ENCODE results near the gene C1QTNF1. TPM values are rescaled to one million over a fixed set of nuclear protein-coding genes. Genes with fewer than 3 reads are reported as not detected.

Gene C1QTNF1
- total RNA-seq, 1 experiment from 2014 or later: 19.9 TPM

DNA sequence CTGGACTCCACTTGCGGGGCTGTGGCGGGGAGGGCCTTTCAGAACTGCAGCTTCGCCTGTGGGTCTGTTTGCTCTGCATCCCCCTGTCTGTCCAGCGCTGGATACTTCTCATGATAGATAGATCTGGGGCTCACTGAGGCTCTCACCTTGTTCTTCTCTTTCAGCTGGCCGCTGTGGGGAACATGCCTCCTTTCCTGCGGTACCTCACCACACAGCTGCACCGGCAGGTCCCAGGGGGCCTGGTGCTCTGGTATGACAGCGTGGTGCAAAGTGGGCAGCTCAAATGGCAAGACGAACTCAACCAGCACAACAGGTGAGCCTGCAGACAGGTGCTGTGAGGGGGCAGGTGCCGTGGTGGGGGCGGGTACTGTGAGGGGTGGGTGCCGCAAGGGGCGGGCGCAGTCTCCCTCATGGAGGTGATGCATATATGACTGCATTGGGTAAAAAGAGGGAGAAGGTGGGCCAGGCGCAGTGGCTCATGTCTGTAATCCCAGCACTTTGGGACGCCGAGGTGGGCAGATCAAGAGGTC is 56.9 kb downstream of the C1QTNF1 start:
- Histone ChIP-seq H3K27me3 (replicated peaks; ENCODE audit: control insufficient read depth, insufficient read depth, low read length) (no peaks in the 10 kb centered on the region), H3K36me3 (ENCODE audit: control insufficient read depth, insufficient read depth, low read length) (peaks cover 3% of the 10 kb centered on the region; the same call in 1 of the 2 replicates), H3K4me1 (peaks cover 4% of the 10 kb centered on the region; the same call in 1 of the 2 replicates), H3K9me3 (no peaks in the 10 kb centered on the region), H3K4me3 (ENCODE audit: low read depth, low read length) (no peak overlapping the region)
- ChIA-PET POLR2A (no interaction called here), CTCF (no interaction called here)
- intact Hi-C loops (cut with micrococcal nuclease; ENCODE audit: unreplicated experiment): no loop called here
- Mint-ChIP-seq H3K27me3 (ENCODE audit: insufficient read depth, unreplicated experiment) (no peaks in the 10 kb centered on the region), H3K27ac (ENCODE audit: unreplicated experiment) (no peak overlapping the region), H3K4me3 (ENCODE audit: unreplicated experiment) (no peak overlapping the region), H3K4me1 (ENCODE audit: low read depth, unreplicated experiment) (peaks cover 2% of the 10 kb centered on the region), H3K36me3 (ENCODE audit: insufficient read depth, unreplicated experiment) (peaks cover 26% of the 10 kb centered on the region), H3K9me3 (ENCODE audit: unreplicated experiment) (no peaks in the 10 kb centered on the region)
- BruUV-seq (replicated peaks): no TSS peak
- TF ChIP-seq CTCF (IDR thresholded peaks at IDR 0.05; ENCODE audit: insufficient read depth in 1 of 2, low read depth in 1 of 2, low read length in 1 of 2, severe bottlenecking in 1 of 2, unreplicated experiment in 1 of 2): no peak
- DNase-seq: no peak

- CTCF ChIA-PET: interaction anchor here (0.6 to 1.4 kb wide), 4 partner anchors 36 to 310 kb away, joined by 3 to 8 read pairs (median 4); no protein-coding TSS in a partner anchor
- POLR2A ChIA-PET: no interaction called here
- no peaks in the 10 kb centered on the region for H3K9me3 ChIP-seq
- no peak overlapping the region for H3K27ac Mint-ChIP-seq (ENCODE audit: unreplicated experiment)
- H3K27me3 ChIP-seq (replicated peaks; ENCODE audit: control insufficient read depth, insufficient read depth, low read length): no peaks in the 10 kb centered on the region
- no peaks in the 10 kb centered on the region for H3K9me3 Mint-ChIP-seq (ENCODE audit: unreplicated experiment)
- H3K4me3 ChIP-seq (ENCODE audit: low read depth, low read length): no peak overlapping the region
- H3K4me3 Mint-ChIP-seq (ENCODE audit: unreplicated experiment): no peak overlapping the region
- H3K36me3 ChIP-seq (ENCODE audit: control insufficient read depth, insufficient read depth, low read length): peaks cover 1% of the 10 kb centered on the region; the same call in 1 of the 2 replicates
- BruUV-seq (replicated peaks): no TSS peak
- no peak for DNase-seq
- H3K36me3 Mint-ChIP-seq (ENCODE audit: insufficient read depth, unreplicated experiment): peaks cover 25% of the 10 kb centered on the region
- intact Hi-C loops (cut with micrococcal nuclease; ENCODE audit: unreplicated experiment): loop anchor here (1.0 kb wide), 3 partner anchors 16 to 62 kb away; no protein-coding TSS in a partner anchor
- no peaks in the 10 kb centered on the region for H3K4me1 ChIP-seq
- H3K4me1 Mint-ChIP-seq (ENCODE audit: low read depth, unreplicated experiment): no peaks in the 10 kb centered on the region
- TF ChIP-seq CTCF (IDR thresholded peaks at IDR 0.05; ENCODE audit: insufficient read depth in 1 of 2, low read depth in 1 of 2, low read length in 1 of 2, severe bottlenecking in 1 of 2, unreplicated experiment in 1 of 2): no peak
- no peaks in the 10 kb centered on the region for H3K27me3 Mint-ChIP-seq (ENCODE audit: insufficient read depth, unreplicated experiment)
Measured at GRCh38 chr17:79081571-79082276, 57.8 kb downstream of the C1QTNF1 start.

DNA sequence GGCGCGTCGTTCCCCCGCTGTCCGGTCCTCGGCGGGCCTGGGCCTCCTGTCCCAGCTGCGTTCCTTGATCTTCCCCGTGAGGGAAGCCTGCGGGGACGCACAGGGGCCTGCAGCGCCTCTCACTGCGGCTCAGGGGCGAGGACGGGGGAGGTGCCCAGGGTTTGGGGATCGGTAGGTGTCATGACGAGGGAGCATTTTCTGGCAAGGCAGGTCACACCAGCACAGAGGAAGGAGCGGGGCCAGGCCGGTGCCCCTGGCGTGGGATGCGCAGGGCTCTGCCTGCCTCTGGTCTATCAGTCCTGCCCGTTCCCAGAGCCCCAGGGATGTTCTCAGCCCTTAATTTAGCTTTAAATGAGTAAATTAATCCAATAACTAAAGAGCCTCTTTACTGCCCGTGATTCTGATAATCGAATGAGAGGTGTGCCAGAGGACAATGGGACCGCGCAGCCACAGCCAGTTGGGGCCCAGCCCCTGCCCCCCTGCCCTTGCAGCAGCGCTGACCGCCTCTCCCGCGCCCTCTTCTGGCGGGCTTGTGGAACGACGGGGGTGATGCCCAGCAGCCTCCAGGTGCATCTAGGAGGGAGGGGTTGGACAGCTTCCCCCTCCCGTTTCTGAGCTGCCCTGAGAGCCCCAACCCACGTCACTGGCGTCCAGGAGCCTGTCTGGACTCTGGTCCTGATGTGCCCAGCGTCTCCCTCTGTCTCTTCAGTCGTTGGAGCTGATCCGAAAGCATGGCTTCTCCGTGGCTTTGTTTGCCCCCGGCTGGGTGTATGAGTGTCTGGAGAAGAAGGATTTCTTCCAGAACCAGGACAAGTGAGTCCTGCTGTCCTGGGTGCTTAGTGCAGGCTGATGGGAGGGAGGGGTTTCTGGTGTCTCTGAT is 58.6 kb downstream of the C1QTNF1 start:
- intact Hi-C loops (cut with micrococcal nuclease; ENCODE audit: unreplicated experiment): loop anchor here (1.0 kb wide), 3 partner anchors 17 to 63 kb away; no protein-coding TSS in a partner anchor
- Histone ChIP-seq H3K4me3 (ENCODE audit: low read depth, low read length) (no peak overlapping the region), H3K9me3 (no peaks in the 10 kb centered on the region), H3K27me3 (replicated peaks; ENCODE audit: control insufficient read depth, insufficient read depth, low read length) (no peaks in the 10 kb centered on the region), H3K4me1 (no peaks in the 10 kb centered on the region), H3K36me3 (ENCODE audit: control insufficient read depth, insufficient read depth, low read length) (peaks cover 3% of the 10 kb centered on the region)
- Mint-ChIP-seq H3K36me3 (ENCODE audit: insufficient read depth, unreplicated experiment) (peaks cover 30% of the 10 kb centered on the region), H3K4me3 (ENCODE audit: unreplicated experiment) (no peak overlapping the region), H3K4me1 (ENCODE audit: low read depth, unreplicated experiment) (no peaks in the 10 kb centered on the region), H3K27me3 (ENCODE audit: insufficient read depth, unreplicated experiment) (no peaks in the 10 kb centered on the region), H3K9me3 (ENCODE audit: unreplicated experiment) (no peaks in the 10 kb centered on the region), H3K27ac (ENCODE audit: unreplicated experiment) (no peak overlapping the region)
- peak; percentile 60 to 80 for DNase-seq
- CTCF ChIA-PET: interaction anchor here (0.6 to 1.4 kb wide), 6 partner anchors 21 to 309 kb away, joined by 3 to 8 read pairs (median 4); no protein-coding TSS in a partner anchor
- TF ChIP-seq CTCF (IDR thresholded peaks at IDR 0.05; ENCODE audit: insufficient read depth in 1 of 2, low read depth in 1 of 2, low read length in 1 of 2, severe bottlenecking in 1 of 2, unreplicated experiment in 1 of 2): peak; percentile 89 to 95
- BruUV-seq (replicated peaks): no TSS peak
- POLR2A ChIA-PET: interaction anchor here (0.6 kb wide), 1 partner anchor 533 kb away, joined by 3 read pairs; no protein-coding TSS in a partner anchor

Measured in Caco-2 (cell line).